Measurements from ENCODE around the gene ZNF385C. TPM values are rescaled to one million over a fixed set of nuclear protein-coding genes. Genes with fewer than 3 reads are reported as not detected.

ZNF385C gene
- total RNA-seq, 6 donors from 2014 or later = 0.30 to 2.1 (median 0.44) TPM

DNA sequence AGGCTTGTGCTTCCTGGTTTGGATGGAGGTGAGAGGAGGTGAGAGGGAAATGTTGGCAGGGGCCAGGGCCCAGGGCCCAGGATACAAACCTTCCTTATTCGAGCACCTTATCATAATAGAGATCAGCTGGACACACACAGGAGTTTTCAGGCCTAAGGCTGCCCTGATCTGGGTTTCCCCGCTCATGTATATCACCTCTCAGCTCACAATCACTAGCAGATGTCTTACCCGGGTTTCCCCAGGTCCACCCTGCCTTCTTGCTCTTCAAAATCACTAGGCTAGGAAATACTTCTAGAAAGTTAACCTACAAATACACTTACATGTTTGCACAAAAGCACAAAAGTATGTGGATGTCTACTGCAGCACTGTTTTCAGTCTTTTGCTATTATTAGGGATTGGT is 28.6 kb upstream of the ZNF385C start:
- Histone ChIP-seq H3K36me3 (peaks cover 28 to 63% (median 55%) of the 10 kb centered on the region in 4 donors), H3K4me3 (no peak overlapping the region), H3K4me1 (peaks cover 37 to 45% (median 38%) of the 10 kb centered on the region in 4 donors), H3K27me3 (no peaks in the 10 kb centered on the region), H3K9me3 (no peaks in the 10 kb centered on the region), H3K27ac (peak overlapping the region in 1 of 4 donors; percentile 30)
- WGBS, 2 donors = 91 to 94% methylated on average over 3 of the region's 3 CpGs
- ATAC-seq (ENCODE audit: low FRiP score in 2 of 2) (no peak), DNase-seq (no peak)
- TF ChIP-seq, protein P1, sequence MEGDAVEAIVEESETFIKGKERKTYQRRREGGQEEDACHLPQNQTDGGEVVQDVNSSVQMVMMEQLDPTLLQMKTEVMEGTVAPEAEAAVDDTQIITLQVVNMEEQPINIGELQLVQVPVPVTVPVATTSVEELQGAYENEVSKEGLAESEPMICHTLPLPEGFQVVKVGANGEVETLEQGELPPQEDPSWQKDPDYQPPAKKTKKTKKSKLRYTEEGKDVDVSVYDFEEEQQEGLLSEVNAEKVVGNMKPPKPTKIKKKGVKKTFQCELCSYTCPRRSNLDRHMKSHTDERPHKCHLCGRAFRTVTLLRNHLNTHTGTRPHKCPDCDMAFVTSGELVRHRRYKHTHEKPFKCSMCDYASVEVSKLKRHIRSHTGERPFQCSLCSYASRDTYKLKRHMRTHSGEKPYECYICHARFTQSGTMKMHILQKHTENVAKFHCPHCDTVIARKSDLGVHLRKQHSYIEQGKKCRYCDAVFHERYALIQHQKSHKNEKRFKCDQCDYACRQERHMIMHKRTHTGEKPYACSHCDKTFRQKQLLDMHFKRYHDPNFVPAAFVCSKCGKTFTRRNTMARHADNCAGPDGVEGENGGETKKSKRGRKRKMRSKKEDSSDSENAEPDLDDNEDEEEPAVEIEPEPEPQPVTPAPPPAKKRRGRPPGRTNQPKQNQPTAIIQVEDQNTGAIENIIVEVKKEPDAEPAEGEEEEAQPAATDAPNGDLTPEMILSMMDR (IDR thresholded peaks at IDR 0.05) = no peak
- no peak for TF ChIP-seq POLR2A (IDR thresholded peaks at IDR 0.05)
- no peak for TF ChIP-seq POLR2AphosphoS5 (IDR thresholded peaks at IDR 0.05)
- no peak for TF ChIP-seq EP300 (IDR thresholded peaks at IDR 0.05)

DNA sequence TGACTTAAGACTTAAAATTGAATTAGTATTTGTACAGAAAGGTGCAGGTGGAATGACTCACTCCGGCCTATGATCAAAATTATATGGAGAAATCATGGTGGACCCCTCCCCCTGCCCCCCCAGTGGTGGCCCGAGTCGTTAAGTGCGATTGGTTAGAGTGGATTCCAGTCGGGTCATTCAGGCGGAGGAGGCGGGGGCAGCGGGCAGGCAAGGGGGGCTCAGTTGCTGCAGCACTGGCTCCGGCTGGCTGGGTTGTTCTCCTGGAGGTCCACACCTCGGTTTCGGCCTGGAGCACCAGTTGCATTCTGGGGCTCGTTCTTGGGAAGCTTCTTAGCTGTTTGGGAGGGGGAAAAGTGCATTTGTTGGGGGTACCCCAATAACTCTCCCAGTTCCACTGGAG is 27.3 kb upstream of the ZNF385C start:
- Histone ChIP-seq H3K36me3 (peaks cover 28 to 63% (median 55%) of the 10 kb centered on the region in 4 donors), H3K4me3 (no peak overlapping the region), H3K9me3 (no peaks in the 10 kb centered on the region), H3K4me1 (peaks cover 31 to 44% (median 32%) of the 10 kb centered on the region in 4 donors), H3K27me3 (no peaks in the 10 kb centered on the region), H3K27ac (no peak overlapping the region)
- WGBS, 2 donors = 86 to 88% methylated on average over 10 to 12 of the region's 12 CpGs
- DNase-seq (peak in 1 of 2 donors; percentile 49), ATAC-seq (ENCODE audit: low FRiP score in 2 of 2) (no peak)
- TF ChIP-seq, protein P1 (IDR thresholded peaks at IDR 0.05) = no peak
- no peak for TF ChIP-seq POLR2A (IDR thresholded peaks at IDR 0.05)
- TF ChIP-seq EP300 (IDR thresholded peaks at IDR 0.05) = no peak
- TF ChIP-seq POLR2AphosphoS5 (IDR thresholded peaks at IDR 0.05) = no peak

DNA sequence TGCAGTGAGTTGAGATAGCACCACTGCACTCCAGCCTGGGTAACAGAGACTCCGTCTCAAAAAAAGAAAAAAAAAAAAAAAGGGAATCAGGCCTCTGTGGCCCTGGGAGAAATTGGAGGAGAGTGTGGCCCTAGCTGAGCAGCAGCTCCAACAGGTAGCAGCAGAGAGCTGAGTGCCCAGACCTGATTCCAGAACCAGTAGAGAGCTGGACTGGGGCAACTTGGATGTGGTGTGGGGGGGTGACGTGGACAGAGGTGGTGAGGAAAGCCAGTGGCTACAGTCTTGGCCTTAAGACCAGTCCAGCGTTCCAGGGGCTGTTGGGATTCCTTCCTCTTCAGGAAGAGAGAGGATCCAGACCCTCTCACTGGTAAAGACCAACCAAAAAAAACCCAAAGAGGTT is 26.0 kb upstream of the ZNF385C start:
- ATAC-seq (ENCODE audit: low FRiP score in 2 of 2) = no peak
- 81 to 94% methylated on average over 3 of the region's 3 CpGs for WGBS, 2 donors
- H3K4me1 ChIP-seq = peaks cover 25 to 38% (median 27%) of the 10 kb centered on the region in 4 donors
- no peaks in the 10 kb centered on the region for H3K9me3 ChIP-seq
- peak overlapping the region in 1 of 4 donors; percentile 34 for H3K27ac ChIP-seq
- peaks cover 28 to 52% (median 42%) of the 10 kb centered on the region in 4 donors for H3K36me3 ChIP-seq
- TF ChIP-seq EP300 (IDR thresholded peaks at IDR 0.05) (no peak), POLR2AphosphoS5 (IDR thresholded peaks at IDR 0.05) (no peak), POLR2A (IDR thresholded peaks at IDR 0.05) (no peak)
- TF ChIP-seq, protein P1 (IDR thresholded peaks at IDR 0.05) = no peak
- no peaks in the 10 kb centered on the region for H3K27me3 ChIP-seq
- no peak overlapping the region for H3K4me3 ChIP-seq
- no peak for DNase-seq

DNA sequence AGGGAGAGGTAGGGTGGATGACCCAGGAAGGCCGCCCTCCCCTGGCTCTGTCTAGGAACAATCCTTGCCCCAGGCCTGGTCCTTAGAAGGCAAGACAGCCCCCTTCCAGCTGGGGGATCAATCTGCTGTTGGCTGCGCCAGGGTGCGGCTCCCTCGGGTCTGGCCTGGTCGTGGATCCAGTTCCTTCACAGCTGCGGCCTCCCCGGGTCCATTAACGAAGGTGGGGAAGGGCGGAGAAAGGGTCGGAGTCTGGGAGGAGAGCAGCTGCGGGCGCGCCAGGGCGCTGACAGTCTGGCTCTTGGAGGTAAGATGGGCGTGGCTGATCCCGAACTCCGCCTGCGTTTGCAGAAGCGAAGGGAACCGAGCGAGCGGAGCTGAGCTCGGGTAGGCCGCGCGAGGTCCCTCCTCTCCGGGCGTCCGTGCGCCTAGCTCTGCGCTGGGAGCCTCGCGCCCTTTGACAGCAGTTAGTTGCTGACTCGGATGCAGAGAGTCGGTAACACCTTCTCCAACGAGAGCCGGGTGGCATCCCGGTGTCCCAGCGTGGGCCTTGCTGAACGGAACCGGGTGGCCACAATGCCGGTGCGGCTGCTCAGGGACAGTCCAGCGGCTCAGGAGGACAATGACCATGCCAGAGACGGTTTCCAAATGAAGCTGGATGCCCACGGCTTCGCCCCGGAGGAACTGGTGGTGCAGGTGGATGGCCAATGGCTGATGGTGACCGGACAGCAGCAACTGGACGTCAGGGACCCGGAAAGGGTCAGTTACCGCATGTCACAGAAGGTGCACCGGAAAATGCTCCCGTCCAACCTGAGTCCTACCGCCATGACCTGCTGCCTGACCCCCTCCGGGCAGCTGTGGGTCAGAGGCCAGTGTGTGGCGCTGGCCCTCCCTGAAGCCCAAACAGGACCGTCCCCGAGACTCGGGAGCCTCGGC is 24.4 kb upstream of the ZNF385C start, which contains the start of gene HSPB9:
Gene HSPB9 (plus strand): TSS at position 434 of the 933 bp plus-strand sequence. CDS start 47 bp downstream, at position 481.
- Histone ChIP-seq H3K27me3 (no peaks in the 10 kb centered on the region), H3K27ac (peak within 1 kb of the TSS in 3 of 4 donors; percentile 43 to 80 (median 60)), H3K4me1 (peaks cover 17 to 29% (median 20%) of the 10 kb centered on the region in 4 donors), H3K9me3 (no peaks in the 10 kb centered on the region), H3K36me3 (peaks cover 16 to 43% (median 27%) of the 10 kb centered on the region in 4 donors), H3K4me3 (peak within 1 kb of the TSS in 2 of 4 donors; percentile 7 to 22)
- peak; percentile 61 to 73 for ATAC-seq (ENCODE audit: low FRiP score in 2 of 2)
- TF ChIP-seq POLR2A (IDR thresholded peaks at IDR 0.05) (no peak), EP300 (IDR thresholded peaks at IDR 0.05) (no peak), POLR2AphosphoS5 (IDR thresholded peaks at IDR 0.05) (no peak)
- TF ChIP-seq, protein P1 (IDR thresholded peaks at IDR 0.05) = no peak
- peak; percentile 79 to 89 for DNase-seq
- WGBS, 2 donors = 76 to 88% methylated on average over 46 to 59 of the region's 61 CpGs
